Endometrial microvascular endothelial cells (primary cell): ENCODE measurements around the gene CBLC. TPM values are rescaled to one million over a fixed set of nuclear protein-coding genes. Genes with fewer than 3 reads are reported as not detected.

Experiments used
- in situ Hi-C: cut with HindIII; loops from 2 replicates; pipeline ENCODE4 v1.10.0; 2017; ENCODE audit warnings: low sequenced_read_pairs, low pct_unique_long_range_greater_than_20kb; ENCODE audit errors: inconsistent ontology term
- total RNA-seq: library from RNA; depleted of rRNA; stranded (reverse); fragments of >200 nt; gene quantifications from one replicate; pipeline ENCODE4 v1.2.3, GENCODE V29; 2015; ENCODE audit errors: inconsistent ontology term

The CBLC gene
- total RNA-seq, 1 donor from 2014 or later: 0.28 TPM

GRCh38 chr19:44811122-44811419 lies 33.4 kb downstream of the CBLC start:
- in situ Hi-C loops: no loop called here

GRCh38 chr19:44812142-44812718 lies 34.5 kb downstream of the CBLC start:
- in situ Hi-C loops: no loop called here

GRCh38 chr19:44813070-44813840 lies 35.6 kb downstream of the CBLC start:
- in situ Hi-C loops: no loop called here

- in situ Hi-C loops: no loop called here
Measured at GRCh38 chr19:44813841-44814470, 36.3 kb downstream of the CBLC start.

GRCh38 chr19:44814517-44814916 lies 36.8 kb downstream of the CBLC start:
- in situ Hi-C loops: no loop called here

- in situ Hi-C loops: no loop called here
Measured at GRCh38 chr19:44816301-44816700, 38.6 kb downstream of the CBLC start.

GRCh38 chr19:44817725-44818465 lies 40.2 kb downstream of the CBLC start:
- in situ Hi-C loops: no loop called here

GRCh38 chr19:44818466-44819031 lies 40.9 kb downstream of the CBLC start:
- in situ Hi-C loops: no loop called here

- in situ Hi-C loops: no loop called here
Measured at GRCh38 chr19:44819246-44819832, 41.6 kb downstream of the CBLC start.

GRCh38 chr19:44820648-44821609 lies 43.2 kb downstream of the CBLC start:
- in situ Hi-C loops: no loop called here

- in situ Hi-C loops: no loop called here
Measured at GRCh38 chr19:44822177-44822576, 44.5 kb downstream of the CBLC start.

GRCh38 chr19:44822670-44823372 lies 45.1 kb downstream of the CBLC start:
- in situ Hi-C loops: no loop called here

- in situ Hi-C loops: no loop called here
Measured at GRCh38 chr19:44823373-44823698, 45.6 kb downstream of the CBLC start.

- in situ Hi-C loops: loop anchor here (25.0 kb wide), 1 partner anchor 112 kb away; no protein-coding TSS in a partner anchor
Measured at GRCh38 chr19:44824761-44825160, 47.1 kb downstream of the CBLC start.

GRCh38 chr19:44832875-44833274 lies 55.2 kb downstream of the CBLC start:
- in situ Hi-C loops: loop anchor here (25.0 kb wide), 1 partner anchor 121 kb away; no protein-coding TSS in a partner anchor

GRCh38 chr19:44834399-44834798 lies 56.7 kb downstream of the CBLC start:
- in situ Hi-C loops: loop anchor here (25.0 kb wide), 1 partner anchor 122 kb away; no protein-coding TSS in a partner anchor

GRCh38 chr19:44839276-44839675 lies 61.6 kb downstream of the CBLC start:
- in situ Hi-C loops: loop anchor here (25.0 kb wide), 1 partner anchor 127 kb away; no protein-coding TSS in a partner anchor
